ELF-1 (cell line): ENCODE data around the gene MICOS13.
"Not testable (repeated sequence)": the region's sequence is repeated elsewhere in the genome, so short reads cannot be mapped to it uniquely, and the experiment has no call there.

Source experiments
- DNase-seq: peaks from one replicate; pipeline ENCODE4 v3.0.0-alpha.2; 2016; ENCODE audit warnings: low read depth, low spot score

The MICOS13 gene

GRCh38 chr19:5700455-5701092 lies 20.3 kb upstream of the MICOS13 start:
- DNase-seq: no peak

DNA sequence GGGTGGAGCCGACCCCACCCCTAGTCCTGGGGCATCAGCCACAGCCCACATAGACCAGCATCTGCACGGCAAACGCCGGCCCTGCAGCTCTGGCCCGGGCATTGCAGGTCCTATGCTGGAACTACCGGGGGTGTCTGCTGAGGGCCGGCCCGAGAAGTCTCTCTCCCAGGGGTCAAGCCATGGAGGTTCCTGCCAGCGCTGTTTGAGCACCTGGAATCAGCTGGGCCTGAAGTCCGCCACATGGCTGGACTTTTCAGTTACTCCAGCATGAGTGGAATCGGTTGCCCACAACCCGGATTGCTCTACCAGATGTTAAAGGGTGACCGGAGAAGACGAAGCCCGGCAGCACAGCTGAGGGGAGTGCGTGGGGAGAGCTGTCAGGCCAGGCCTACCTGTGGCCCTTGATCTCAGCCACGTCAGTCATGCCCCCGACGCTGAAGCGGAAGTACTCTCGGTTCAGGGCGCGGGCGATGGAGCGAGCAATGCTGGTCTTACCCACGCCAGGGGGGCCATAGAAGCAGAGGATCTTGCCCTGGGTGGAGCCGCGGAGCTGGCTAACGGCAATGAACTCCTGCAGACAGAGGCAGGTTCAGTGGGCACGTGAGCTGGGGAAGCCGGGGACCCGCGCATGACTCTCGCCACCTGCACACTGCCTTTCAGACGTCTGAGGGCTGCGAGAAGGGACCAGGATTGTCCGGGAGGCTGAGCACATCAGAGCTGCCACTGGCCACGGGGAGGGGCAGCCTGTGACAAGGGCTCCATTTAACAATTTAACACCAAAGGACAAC lies 18.5 kb upstream of the MICOS13 start:
- DNase-seq: no peak

- no peak for DNase-seq
Measured at GRCh38 chr19:5697890-5698634, 17.7 kb upstream of the MICOS13 start.

- DNase-seq: no peak
Measured at GRCh38 chr19:5697022-5697889, 16.9 kb upstream of the MICOS13 start.

GRCh38 chr19:5696196-5697021 lies 16.1 kb upstream of the MICOS13 start:
- DNase-seq: no peak

DNA sequence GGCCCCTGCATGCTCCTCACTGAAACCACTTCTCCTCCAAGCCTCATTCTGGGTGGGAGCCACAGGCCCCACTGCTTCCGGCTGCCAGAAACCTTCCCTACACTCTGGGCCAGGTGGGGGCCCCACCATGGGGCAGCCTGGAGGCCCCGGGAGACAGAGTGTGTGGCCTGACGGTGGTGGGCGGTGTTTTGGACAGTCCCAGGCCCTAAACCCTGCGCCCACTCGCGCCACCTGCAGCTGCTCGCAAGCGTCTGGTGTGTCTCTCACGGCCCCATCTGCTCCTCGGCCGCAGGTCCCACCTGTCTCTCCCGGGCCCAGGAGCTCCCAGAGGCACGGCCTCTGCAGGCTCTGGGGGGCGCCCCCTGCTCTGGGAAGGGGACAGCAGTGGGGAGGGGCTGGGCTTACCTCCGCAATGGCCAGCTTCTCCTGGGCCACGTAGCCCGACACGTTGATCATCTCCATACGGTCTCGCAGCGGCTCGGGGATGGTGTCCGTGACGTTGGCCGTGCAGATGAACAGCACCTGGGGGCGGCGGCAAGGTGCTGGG lies 15.4 kb upstream of the MICOS13 start:
- no peak for DNase-seq

- DNase-seq: no peak
Measured at GRCh38 chr19:5694956-5695648, 14.8 kb upstream of the MICOS13 start.

DNA sequence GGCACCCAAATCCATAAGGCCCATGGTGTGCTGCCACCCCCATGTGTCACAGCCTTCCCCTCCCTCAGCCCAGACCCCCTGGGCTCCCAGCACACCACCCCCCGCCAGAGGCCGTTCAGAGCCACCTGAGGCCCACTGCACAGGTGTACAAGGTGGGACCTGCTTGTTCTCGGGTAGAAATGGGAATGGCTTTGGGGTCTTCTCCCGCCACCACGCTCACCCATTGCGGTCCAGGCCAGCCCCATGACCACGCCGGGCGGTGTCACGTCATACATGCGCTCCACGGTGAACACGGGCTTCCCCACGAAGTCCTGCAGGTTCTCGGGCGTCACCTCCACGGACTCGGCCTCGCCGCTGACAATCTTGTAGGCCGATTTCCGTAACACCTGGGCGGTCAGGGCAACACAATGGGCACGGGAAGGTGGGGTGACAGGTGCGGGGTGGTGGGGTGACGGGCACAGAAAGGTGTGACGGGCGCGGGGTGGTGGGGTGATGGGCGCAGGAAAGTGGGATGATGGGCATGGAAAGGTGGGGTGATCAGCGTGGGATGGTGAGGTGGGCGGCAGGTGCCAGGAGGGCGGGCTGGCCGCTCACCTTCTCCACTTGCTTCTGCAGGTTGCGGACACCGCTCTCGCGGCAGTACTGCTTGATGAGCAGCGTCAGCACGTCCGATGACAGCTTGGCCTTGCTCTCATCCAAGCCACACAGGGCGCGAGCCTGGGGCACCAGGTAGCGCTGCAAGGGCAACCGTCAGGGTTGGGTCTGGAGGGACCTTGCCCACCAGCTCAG lies 14.0 kb upstream of the MICOS13 start:
- DNase-seq: no peak

- no peak for DNase-seq
Measured at GRCh38 chr19:5693195-5694166, 13.2 kb upstream of the MICOS13 start.

DNA sequence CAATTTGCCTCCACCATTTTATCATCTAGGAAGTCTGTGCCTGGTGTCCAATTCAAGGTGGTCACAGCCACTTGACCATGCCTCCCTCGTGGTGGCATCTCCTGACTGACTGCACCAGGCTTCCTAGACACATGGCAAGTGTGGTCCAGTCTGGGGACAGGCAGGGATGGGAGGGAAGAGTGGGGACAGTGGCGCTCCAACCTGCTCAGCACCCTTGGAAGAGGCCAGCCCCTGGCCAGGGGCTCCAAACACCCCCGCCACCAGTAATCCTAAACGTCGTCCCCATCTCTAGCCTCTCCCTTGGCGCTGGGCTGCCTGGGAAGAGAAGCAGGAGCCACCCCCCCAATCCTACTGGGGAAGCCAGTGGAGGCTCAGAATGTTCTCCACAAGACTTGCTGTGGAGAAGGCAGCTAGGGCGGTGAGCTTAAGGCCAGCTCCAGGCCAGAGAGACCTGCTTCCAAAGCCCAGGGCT lies 12.4 kb upstream of the MICOS13 start:
- DNase-seq: peak; percentile 36

GRCh38 chr19:5691822-5692722 lies 11.8 kb upstream of the MICOS13 start:
- DNase-seq: peak; percentile 51

GRCh38 chr19:5690955-5691821 lies 10.9 kb upstream of the MICOS13 start:
- peak; percentile 42 for DNase-seq

DNA sequence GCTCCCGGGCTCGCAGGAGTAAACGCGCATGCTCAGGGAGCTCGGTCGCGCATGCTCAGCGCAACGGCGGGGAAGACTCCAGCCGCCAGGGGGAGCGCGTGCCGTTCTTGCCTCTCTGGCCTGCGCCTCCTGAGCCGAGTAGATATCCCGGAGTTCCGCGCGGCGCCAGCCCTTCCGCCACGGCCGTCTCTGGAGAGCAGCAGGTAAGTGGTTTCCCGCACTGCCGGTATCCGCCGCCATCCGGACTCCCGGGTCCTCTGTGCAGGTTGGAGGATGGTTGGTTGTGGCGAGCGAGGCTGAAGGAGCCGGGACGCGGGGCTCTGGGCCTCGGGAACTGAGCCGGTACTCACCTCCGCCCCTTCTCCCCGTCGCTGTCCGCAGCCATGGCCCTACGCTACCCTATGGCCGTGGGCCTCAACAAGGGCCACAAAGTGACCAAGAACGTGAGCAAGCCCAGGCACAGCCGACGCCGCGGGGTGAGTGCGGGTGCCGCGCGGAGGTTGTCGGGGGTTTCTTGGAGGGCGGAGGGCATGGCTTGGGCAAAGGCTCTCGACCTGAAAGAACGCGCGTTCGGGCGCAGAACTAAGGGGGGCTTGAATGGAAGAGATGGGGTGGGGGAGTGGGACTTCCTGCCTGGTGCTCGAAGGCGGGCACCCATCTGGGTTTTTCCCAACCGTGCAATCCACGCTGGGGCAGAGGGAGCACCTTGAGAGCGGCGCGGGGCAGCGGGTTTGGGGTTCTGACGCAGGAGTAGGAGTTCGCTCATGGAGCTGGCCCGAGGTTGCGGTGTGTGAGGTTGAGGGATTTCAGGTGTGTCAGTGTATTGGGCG lies 10.0 kb upstream of the MICOS13 start, which contains the start of gene RPL36:
RPL36 (plus strand) TSS at position 171 of the 830 bp plus-strand sequence; CDS start at position 384, 213 bp downstream.
- DNase-seq: peak; percentile 99

GRCh38 chr19:5688262-5688881 lies 8.1 kb upstream of the MICOS13 start:
- DNase-seq: not testable (repeated sequence)
